Right kidney (tissue), 1 donor: ENCODE data around the gene SMIM1.
"Not testable (repeated sequence)": the region's sequence is repeated elsewhere in the genome, so short reads cannot be mapped to it uniquely, and the experiment has no call there.

Experiments used
- DNase-seq: peaks from one replicate; pipeline ENCODE4 v3.0.0-alpha.2; 2016

The SMIM1 gene

GRCh38 chr1:3790500-3790923, 18.0 kb downstream of the SMIM1 start:
- no peak for DNase-seq

GRCh38 chr1:3790952-3791351, 18.4 kb downstream of the SMIM1 start:
- DNase-seq, result no peak

GRCh38 chr1:3795453-3796214, 23.1 kb downstream of the SMIM1 start:
- no peak for DNase-seq

- DNase-seq, result peak; percentile 89
These were observed 23.9 kb downstream of the SMIM1 start, which contains the start of gene LRRC47 for GRCh38 chr1:3796215-3797061. Gene LRRC47, minus strand, starts transcription at chr1:3796498. Its CDS starts 22 bp downstream, at chr1:3796476.

- DNase-seq, result no peak
These were observed 27.6 kb downstream of the SMIM1 start for GRCh38 chr1:3799976-3800685.

GRCh38 chr1:3800795-3801194, 28.2 kb downstream of the SMIM1 start:
- not testable (repeated sequence) for DNase-seq

GRCh38 chr1:3803905-3804626, 31.5 kb downstream of the SMIM1 start:
- DNase-seq, result no peak

- not testable (repeated sequence) for DNase-seq
These were observed 32.0 kb downstream of the SMIM1 start for GRCh38 chr1:3804627-3804944.

- no peak for DNase-seq
These were observed 32.5 kb downstream of the SMIM1 start for GRCh38 chr1:3805038-3805437.

- no peak for DNase-seq
These were observed 35.2 kb downstream of the SMIM1 start for GRCh38 chr1:3807769-3808168.

- no peak for DNase-seq
These were observed 37.1 kb downstream of the SMIM1 start for GRCh38 chr1:3809680-3810079.

GRCh38 chr1:3810149-3810761, 37.7 kb downstream of the SMIM1 start:
- DNase-seq, result not testable (repeated sequence)

GRCh38 chr1:3811595-3811911, 39.0 kb downstream of the SMIM1 start:
- DNase-seq, result no peak

GRCh38 chr1:3814065-3814464, 41.5 kb downstream of the SMIM1 start:
- no peak for DNase-seq

GRCh38 chr1:3814771-3815561, 42.4 kb downstream of the SMIM1 start:
- no peak for DNase-seq

GRCh38 chr1:3816331-3817137, 44.0 kb downstream of the SMIM1 start:
- no peak for DNase-seq

GRCh38 chr1:3817138-3817740, 44.7 kb downstream of the SMIM1 start:
- DNase-seq, result no peak

- no peak for DNase-seq
These were observed 45.5 kb downstream of the SMIM1 start for GRCh38 chr1:3817821-3818597.

- no peak for DNase-seq
These were observed 47.2 kb downstream of the SMIM1 start for GRCh38 chr1:3819771-3820200.
